H1 (cell line): ENCODE results near the gene USP49. TPM values are rescaled to one million over a fixed set of nuclear protein-coding genes. Genes with fewer than 3 reads are reported as not detected.

Experiments used
- ASH2L ChIP-seq: fragments of 200-600, 300-600 bp; sonication (generic); IDR thresholded peaks from one replicate; pipeline ENCODE4 v1.7.1; 2017; ENCODE audit warnings: low read length
- BACH1 ChIP-seq: IDR thresholded peaks from 2 replicates; pipeline ENCODE4 v1.6.1; 2012; ENCODE audit warnings: low read length, improper control_type of control experiment
- CTCF ChIP-seq, 3 experiments: IDR thresholded peaks; 1 replicate in 2 of 3; 2 replicates in 1 of 3; pipeline versions ENCODE4 v1.5.1 to v1.6.1; 2011; ENCODE audit warnings: low read length in 3 of 3, mild to moderate bottlenecking in 3 of 3, inconsistent platforms in 2 of 3, low read depth in 1 of 3, moderate library complexity in 1 of 3; ENCODE audit not compliant: insufficient read depth in 1 of 3; ENCODE audit errors: control extremely low read depth in 1 of 3
- E2F6 ChIP-seq: IDR thresholded peaks from 2 replicates; pipeline ENCODE4 v1.6.1; 2012; ENCODE audit warnings: inconsistent platforms
- JUND ChIP-seq: IDR thresholded peaks from 2 replicates; pipeline ENCODE4 v1.6.1; 2011; ENCODE audit warnings: mild to moderate bottlenecking, improper control_type of control experiment, low read length
- KDM4A ChIP-seq: IDR thresholded peaks from one replicate; pipeline ENCODE4 v1.7.1; 2012; ENCODE audit warnings: low read depth, mild to moderate bottlenecking, moderate library complexity, low read length, inconsistent platforms; ENCODE audit not compliant: severe bottlenecking
- NANOG ChIP-seq: IDR thresholded peaks from 2 replicates; pipeline ENCODE4 v1.6.1; 2011; ENCODE audit warnings: low read length, low read depth, mild to moderate bottlenecking, inconsistent platforms; ENCODE audit not compliant: insufficient read depth, poor library complexity, severe bottlenecking
- PHF8 ChIP-seq: fragments of 200-600 bp; sonication (generic); conservative IDR thresholded peaks from 2 replicates; pipeline ENCODE4 v1.7.1; 2012; ENCODE audit warnings: low read depth, mild to moderate bottlenecking, inconsistent platforms, low read length, moderate library complexity
- POLR2A ChIP-seq, 2 experiments: IDR thresholded peaks; 1 replicate in 1 of 2; 2 replicates in 1 of 2; pipeline ENCODE4 v1.6.1; 2011; ENCODE audit warnings: low read depth in 2 of 2, low read length in 2 of 2, mild to moderate bottlenecking in 2 of 2; ENCODE audit errors: control extremely low read depth in 1 of 2
- POLR2AphosphoS5 ChIP-seq: IDR thresholded peaks from 2 replicates; pipeline ENCODE4 v1.6.1; 2011; ENCODE audit warnings: low read depth, low read length
- POU5F1 ChIP-seq: IDR thresholded peaks from 2 replicates; pipeline ENCODE4 v1.6.1; 2011; ENCODE audit warnings: low read depth, mild to moderate bottlenecking, low read length, moderate library complexity
- RBBP5 ChIP-seq: IDR thresholded peaks from 2 replicates; pipeline ENCODE4 v1.7.1; 2012; ENCODE audit warnings: low read depth, mild to moderate bottlenecking, inconsistent platforms, low read length, moderate library complexity, borderline replicate concordance
- SAP30 ChIP-seq: fragments of 300-600 bp; sonication (generic); IDR thresholded peaks from 2 replicates; pipeline ENCODE4 v1.7.1; 2012; ENCODE audit warnings: low read length, moderate library complexity, mild to moderate bottlenecking, inconsistent platforms; ENCODE audit not compliant: insufficient read depth, insufficient replicate concordance
- SIRT6 ChIP-seq: IDR thresholded peaks from one replicate; pipeline ENCODE4 v1.7.1; 2012; ENCODE audit warnings: low read length, inconsistent platforms
- SP1 ChIP-seq: IDR thresholded peaks from 2 replicates; pipeline ENCODE4 v1.6.1; 2011; ENCODE audit warnings: low read depth, low read length
- TAF7 ChIP-seq: optimal IDR thresholded peaks from 2 replicates; pipeline ENCODE3; 2011; ENCODE audit warnings: low read depth, mild to moderate bottlenecking, inconsistent platforms, low read length, moderate library complexity, borderline replicate concordance
- TEAD4 ChIP-seq: IDR thresholded peaks from 2 replicates; pipeline ENCODE4 v1.6.1; 2012; ENCODE audit warnings: low read depth, low read length, inconsistent platforms, mixed read lengths
- USF2 ChIP-seq: IDR thresholded peaks from 2 replicates; pipeline ENCODE4 v1.6.1; 2011; ENCODE audit warnings: low read length, improper control_type of control experiment
- ZNF274 ChIP-seq: IDR thresholded peaks from 2 replicates; pipeline ENCODE4 v1.7.0; 2012; ENCODE audit warnings: low read length, borderline replicate concordance; ENCODE audit errors: extremely low read depth
- polyA plus RNA-seq, 7 experiments: library from polyadenylated mRNA; depleted of rRNA in 3 of 7; stranded (reverse) in 5 of 7; unstranded in 2 of 7; fragments of >200 nt in 5 of 7; fragments of 200-250 nt in 2 of 7; gene quantifications; 1 replicate in 5 of 7; 2 replicates in 1 of 7; 4 replicates in 1 of 7; pipeline versions ENCODE4 v1.2.1 to v1.2.3, GENCODE V29; 2011 to 2013; ENCODE audit warnings: missing spikeins in 2 of 7, mixed read lengths in 2 of 7
- total RNA-seq: library from RNA; stranded (reverse); fragmentation: NEBNext Ultra II Directional; extraction: Animal tissue kit (Norgen Biotek cat#: 25700); gene quantifications from 2 replicates; pipeline ENCODE4 v1.2.1, GENCODE V29; 2021
- TF ChIP-seq, protein P1 (sequence below): IDR thresholded peaks from 2 replicates; pipeline ENCODE4 v1.6.1; 2011; ENCODE audit warnings: low read depth, mild to moderate bottlenecking, low read length; ENCODE audit not compliant: insufficient read depth

USP49 gene
- total and polyA plus RNA-seq, 2 of the 8 experiments (the other 6 are each of a cell fraction or from before 2014, with no cell fraction given) = 6.9 to 24.4 TPM

DNA sequence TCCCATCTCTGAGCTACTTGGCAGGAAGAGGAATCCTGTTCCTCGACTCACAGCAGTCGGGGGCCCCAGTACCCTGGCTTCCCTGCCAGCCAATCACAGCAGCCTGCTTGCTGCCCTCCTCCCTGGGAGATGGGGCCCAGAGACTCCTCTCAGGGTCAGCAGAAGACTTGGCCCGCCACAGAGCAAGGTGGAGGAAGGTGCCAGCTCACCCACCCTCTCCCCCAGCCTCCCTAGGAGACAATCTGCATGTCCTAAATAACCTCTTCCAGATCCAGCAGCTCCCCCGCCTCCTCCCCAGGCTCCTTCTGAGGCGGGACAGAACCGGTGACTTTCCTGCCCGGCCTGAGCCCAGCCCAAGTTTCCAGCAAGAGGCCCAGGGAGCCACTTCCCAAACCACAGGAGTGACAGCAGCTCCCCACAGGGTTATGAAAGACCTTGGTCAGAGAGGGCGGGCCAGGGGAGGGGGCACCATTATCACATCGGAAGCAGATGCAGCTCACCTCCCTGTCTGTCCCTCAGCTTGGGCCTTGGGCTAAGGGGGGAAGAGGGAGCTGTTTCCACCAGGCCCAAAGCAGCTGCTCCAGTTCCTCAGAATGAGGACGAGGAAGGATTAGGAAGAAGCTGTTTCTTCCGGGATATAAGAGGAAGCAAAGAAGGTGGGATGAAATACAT, 44.1 kb upstream of the USP49 start (continued):
- TF ChIP-seq SP1 = peak; percentile 68; the same call in 1 of the 2 replicates
- peak; percentile 54; the same call in 1 of the 2 replicates for TF ChIP-seq POLR2AphosphoS5
- no peak for TF ChIP-seq CTCF (IDR thresholded peaks at IDR 0.05; ENCODE audit: control extremely low read depth in 1 of 3, insufficient read depth in 1 of 3, low read depth in 1 of 3, low read length in 3 of 3)
- no peak for TF ChIP-seq KDM4A
- peak; percentile 23 for TF ChIP-seq RBBP5
- TF ChIP-seq SAP30 = no peak
- no peak for TF ChIP-seq E2F6
- no peak for TF ChIP-seq BACH1
- no peak for TF ChIP-seq TAF7
- no peak for TF ChIP-seq SIRT6
- TF ChIP-seq JUND = no peak
- no peak for TF ChIP-seq TEAD4
- peak; percentile 37 for TF ChIP-seq ASH2L
- no peak for TF ChIP-seq ZNF274
- TF ChIP-seq PHF8 = no peak
- no peak for TF ChIP-seq USF2
- TF ChIP-seq, protein P1, sequence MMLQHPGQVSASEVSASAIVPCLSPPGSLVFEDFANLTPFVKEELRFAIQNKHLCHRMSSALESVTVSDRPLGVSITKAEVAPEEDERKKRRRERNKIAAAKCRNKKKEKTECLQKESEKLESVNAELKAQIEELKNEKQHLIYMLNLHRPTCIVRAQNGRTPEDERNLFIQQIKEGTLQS = no peak
- no peak for TF ChIP-seq POU5F1
- TF ChIP-seq NANOG = no peak
- peak in 1 of 2 experiments; percentile 57; a peak in 2 of 3 replicates for TF ChIP-seq POLR2A (IDR thresholded peaks at IDR 0.05; ENCODE audit: control extremely low read depth in 1 of 2, low read depth in 2 of 2, low read length in 2 of 2)
